ENCODE measurements around the gene C20orf204. TPM values are rescaled to one million over a fixed set of nuclear protein-coding genes. Genes with fewer than 3 reads are reported as not detected.

Gene C20orf204
- total and polyA plus RNA-seq, 8 donors = 0.31 to 3.7 (median 0.79) TPM

- WGBS, 2 donors = 73 to 76% methylated on average over 10 to 12 of the region's 12 CpGs
- Histone ChIP-seq H3K36me3 (no peaks in the 10 kb centered on the region), H3K27ac (no peak overlapping the region), H3K4me3 (no peak overlapping the region), H3K4me1 (peaks cover 0 to 5% (median 0%) of the 10 kb centered on the region in 3 donors), H3K9me3 (no peaks in the 10 kb centered on the region), H3K27me3 (no peaks in the 10 kb centered on the region)
- no peak for DNase-seq
- FAIRE-seq = no peak
- intact Hi-C loops (cut with DNase I) = no loop called here
- TF ChIP-seq CTCF (IDR thresholded peaks at IDR 0.05) = no peak
- ATAC-seq = no peak
These were observed 31.8 kb downstream of the C20orf204 start for GRCh38 chr20:64067733-64068307.

GRCh38 chr20:64068386-64069208, 32.6 kb downstream of the C20orf204 start:
- H3K4me3 ChIP-seq = no peak overlapping the region
- FAIRE-seq (no peak), DNase-seq (no peak), ATAC-seq (no peak)
- H3K4me1 ChIP-seq = peaks cover 0 to 5% (median 0%) of the 10 kb centered on the region in 3 donors
- WGBS, 2 donors = 71 to 80% methylated on average over 12 of the region's 12 CpGs
- no peaks in the 10 kb centered on the region for H3K27me3 ChIP-seq
- H3K27ac ChIP-seq = no peak overlapping the region
- H3K9me3 ChIP-seq = no peaks in the 10 kb centered on the region
- no peak for TF ChIP-seq CTCF (IDR thresholded peaks at IDR 0.05)
- H3K36me3 ChIP-seq = no peaks in the 10 kb centered on the region
- intact Hi-C loops (cut with DNase I) = no loop called here

- no peaks in the 10 kb centered on the region for H3K27me3 ChIP-seq
- TF ChIP-seq CTCF (IDR thresholded peaks at IDR 0.05) = no peak
- H3K4me1 ChIP-seq = peaks cover 0 to under 1% (median 0%) of the 10 kb centered on the region in 3 donors
- FAIRE-seq (no peak), DNase-seq (no peak), ATAC-seq (no peak)
- H3K4me3 ChIP-seq = no peak overlapping the region
- WGBS, 2 donors = 81 to 85% methylated on average over 20 of the region's 20 CpGs
- no peak overlapping the region for H3K27ac ChIP-seq
- intact Hi-C loops (cut with DNase I) = no loop called here
- H3K9me3 ChIP-seq = no peaks in the 10 kb centered on the region
- H3K36me3 ChIP-seq = no peaks in the 10 kb centered on the region
These were observed 33.2 kb downstream of the C20orf204 start for GRCh38 chr20:64069209-64069613.

- DNase-seq = no peak
- FAIRE-seq = no peak
- whole genome bisulfite sequencing, 2 donors = 64 to 66% methylated on average over 14 of the region's 14 CpGs
- Histone ChIP-seq H3K4me1 (no peaks in the 10 kb centered on the region), H3K9me3 (no peaks in the 10 kb centered on the region), H3K36me3 (no peaks in the 10 kb centered on the region), H3K27me3 (no peaks in the 10 kb centered on the region), H3K27ac (no peak overlapping the region), H3K4me3 (no peak overlapping the region)
- intact Hi-C loops (cut with DNase I) = no loop called here
- peak in 3 of 4 donors; percentile 45 to 59 (median 55) for ATAC-seq
- TF ChIP-seq CTCF (IDR thresholded peaks at IDR 0.05) = peak; percentile 43 to 68 (median 59)
These were observed 33.7 kb downstream of the C20orf204 start for GRCh38 chr20:64069614-64070243.

Data from pancreas (tissue), 10 donors.